ENCODE measurements around the gene GAS6.

GRCh38 chr13:113842336-113843062 is 21.4 kb downstream of the GAS6 start:
- no peak for TF ChIP-seq CTCF (IDR thresholded peaks at IDR 0.05)
- TF ChIP-seq POLR2A (IDR thresholded peaks at IDR 0.05), result no peak

Data from adrenal gland (tissue), 5 donors.